ENCODE measurements around the gene PTCD2. TPM values are rescaled to one million over a fixed set of nuclear protein-coding genes. Genes with fewer than 3 reads are reported as not detected.

Gene PTCD2
- total and polyA plus RNA-seq, 4 donors: 2.6 to 9.3 (median 4.2) TPM

- ATAC-seq (ENCODE audit: low FRiP score): peak; percentile 79
- peak overlapping the region in 1 of 2 donors; percentile 23 for H3K27ac ChIP-seq (ENCODE audit: low read depth in 1 of 2, low read length in 2 of 2)
- H3K4me3 ChIP-seq (ENCODE audit: low read length in 2 of 2): no peak overlapping the region
- WGBS, 2 donors: 31 to 37% methylated on average over 3 of the region's 3 CpGs
- H3K4me1 ChIP-seq (ENCODE audit: control insufficient read depth in 1 of 2, insufficient read depth in 2 of 2, low read length in 2 of 2): peaks cover 2 to 4% of the 10 kb centered on the region in 2 donors
- no peaks in the 10 kb centered on the region for H3K9me3 ChIP-seq (ENCODE audit: control insufficient read depth, low read length)
- H3K27me3 ChIP-seq (ENCODE audit: control insufficient read depth in 1 of 2, insufficient read depth in 2 of 2, low read length in 1 of 2): no peaks in the 10 kb centered on the region
- intact Hi-C loops (cut with DNase I): no loop called here
- no peak for DNase-seq
- H3K36me3 ChIP-seq (ENCODE audit: control insufficient read depth in 1 of 2, insufficient read depth in 2 of 2, low read length in 1 of 2): no peaks in the 10 kb centered on the region
Observed at GRCh38 chr5:72281764-72282499, 38.2 kb upstream of the PTCD2 start.

DNA sequence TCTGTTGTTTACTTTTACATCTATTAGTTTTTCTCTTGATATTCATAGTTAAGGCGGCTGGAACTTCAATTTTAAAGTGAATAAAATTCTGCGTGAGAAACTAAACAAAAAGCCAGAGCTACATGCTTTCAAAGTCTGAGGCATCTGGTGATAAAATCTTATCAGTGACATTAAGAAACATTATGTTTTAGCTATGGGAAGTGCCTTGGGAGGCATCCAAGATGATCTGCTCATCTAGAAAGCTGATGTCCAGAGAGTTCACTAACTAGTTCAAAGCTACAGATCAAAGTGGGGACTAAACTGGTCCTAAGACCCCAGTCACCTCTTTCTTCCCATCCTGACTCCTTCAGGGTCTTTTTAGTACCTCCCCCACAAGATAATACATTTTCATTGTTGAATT is 37.3 kb upstream of the PTCD2 start:
- ATAC-seq (ENCODE audit: low FRiP score) (no peak), DNase-seq (no peak)
- H3K36me3 ChIP-seq (ENCODE audit: control insufficient read depth in 1 of 2, insufficient read depth in 2 of 2, low read length in 1 of 2): no peaks in the 10 kb centered on the region
- H3K4me1 ChIP-seq (ENCODE audit: control insufficient read depth in 1 of 2, insufficient read depth in 2 of 2, low read length in 2 of 2): peaks cover 2 to 4% of the 10 kb centered on the region in 2 donors
- no peaks in the 10 kb centered on the region for H3K9me3 ChIP-seq (ENCODE audit: control insufficient read depth, low read length)
- intact Hi-C loops (cut with DNase I): no loop called here
- no peaks in the 10 kb centered on the region for H3K27me3 ChIP-seq (ENCODE audit: control insufficient read depth in 1 of 2, insufficient read depth in 2 of 2, low read length in 1 of 2)
- no peak overlapping the region for H3K4me3 ChIP-seq (ENCODE audit: low read length in 2 of 2)
- WGBS, 2 donors: 39 to 40% methylated on average over 2 of the region's 2 CpGs
- no peak overlapping the region for H3K27ac ChIP-seq (ENCODE audit: low read depth in 1 of 2, low read length in 2 of 2)

DNA sequence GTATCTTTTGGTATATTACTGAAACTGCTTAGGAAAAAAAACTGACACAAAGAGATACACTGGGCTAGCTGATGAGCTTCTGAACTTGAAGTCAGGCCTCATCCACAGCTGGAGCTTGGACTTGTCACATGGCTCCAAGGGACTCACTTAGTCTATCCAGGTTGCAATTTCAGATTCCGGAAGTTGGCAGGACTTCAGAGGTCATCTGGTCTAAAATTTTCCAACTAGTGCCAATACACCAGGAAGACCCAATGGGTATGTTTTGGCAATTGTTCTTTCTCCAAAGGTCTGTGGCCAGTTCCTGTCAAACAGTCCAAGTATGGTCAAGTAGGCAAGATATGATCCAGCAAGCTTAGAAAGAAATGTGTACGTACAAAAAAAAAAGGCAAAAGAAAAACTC is 36.8 kb upstream of the PTCD2 start:
- Histone ChIP-seq H3K27ac (ENCODE audit: low read depth in 1 of 2, low read length in 2 of 2) (peak overlapping the region in 1 of 2 donors; percentile 51), H3K4me1 (ENCODE audit: control insufficient read depth in 1 of 2, insufficient read depth in 2 of 2, low read length in 2 of 2) (peaks cover 2 to 4% of the 10 kb centered on the region in 2 donors), H3K4me3 (ENCODE audit: low read length in 2 of 2) (no peak overlapping the region), H3K9me3 (ENCODE audit: control insufficient read depth, low read length) (no peaks in the 10 kb centered on the region), H3K36me3 (ENCODE audit: control insufficient read depth in 1 of 2, insufficient read depth in 2 of 2, low read length in 1 of 2) (no peaks in the 10 kb centered on the region), H3K27me3 (ENCODE audit: control insufficient read depth in 1 of 2, insufficient read depth in 2 of 2, low read length in 1 of 2) (no peaks in the 10 kb centered on the region)
- intact Hi-C loops (cut with DNase I): no loop called here
- DNase-seq: no peak
- no peak for ATAC-seq (ENCODE audit: low FRiP score)
- WGBS, 2 donors: 27 to 42% methylated on average over 2 of the region's 2 CpGs

DNA sequence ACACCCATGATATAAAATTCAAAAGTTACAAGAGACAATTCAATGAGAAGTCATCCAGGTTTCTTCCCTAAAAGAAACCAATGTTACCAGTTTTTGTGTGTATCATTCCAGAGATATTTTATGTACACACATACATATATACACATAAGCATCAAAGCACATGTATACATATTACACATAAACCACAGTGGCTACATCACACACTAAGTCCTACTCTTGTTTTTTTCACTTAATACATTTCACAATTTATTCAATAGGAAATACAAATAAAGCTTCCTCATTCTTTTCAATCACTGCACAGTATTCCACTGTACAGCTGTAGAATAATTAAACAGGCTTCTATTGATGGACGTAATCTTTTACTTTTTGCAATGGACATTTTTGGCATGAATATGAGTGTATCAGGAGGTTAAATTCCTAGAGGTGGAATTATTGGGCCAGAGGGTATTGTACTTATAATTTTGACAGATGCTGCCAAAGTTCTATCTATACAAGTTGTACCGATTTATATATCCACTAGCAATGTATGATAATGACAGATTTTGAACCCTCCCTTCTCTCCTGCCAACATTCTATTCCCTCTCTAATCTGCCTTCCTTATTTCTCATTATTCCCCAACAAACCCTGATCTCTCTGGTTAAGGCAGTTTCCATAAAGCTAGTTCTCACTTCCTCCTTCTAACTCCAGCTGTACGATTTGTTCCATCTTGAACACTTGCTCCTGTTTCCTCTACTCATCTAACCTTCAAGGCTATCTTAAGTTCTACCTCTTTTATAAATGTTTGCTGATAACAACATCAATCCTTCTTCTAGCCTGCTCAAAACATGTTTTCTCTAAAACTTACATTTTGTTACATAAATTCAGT is 35.4 kb upstream of the PTCD2 start:
- no peak overlapping the region for H3K4me3 ChIP-seq (ENCODE audit: low read length in 2 of 2)
- ATAC-seq (ENCODE audit: low FRiP score) (no peak), DNase-seq (no peak)
- WGBS, 2 donors: 82 to 83% methylated on average over 3 of the region's 3 CpGs
- H3K27me3 ChIP-seq (ENCODE audit: control insufficient read depth in 1 of 2, insufficient read depth in 2 of 2, low read length in 1 of 2): no peaks in the 10 kb centered on the region
- H3K9me3 ChIP-seq (ENCODE audit: control insufficient read depth, low read length): no peaks in the 10 kb centered on the region
- intact Hi-C loops (cut with DNase I): no loop called here
- no peaks in the 10 kb centered on the region for H3K36me3 ChIP-seq (ENCODE audit: control insufficient read depth in 1 of 2, insufficient read depth in 2 of 2, low read length in 1 of 2)
- H3K27ac ChIP-seq (ENCODE audit: low read depth in 1 of 2, low read length in 2 of 2): no peak overlapping the region
- peaks cover 2 to 6% of the 10 kb centered on the region in 2 donors for H3K4me1 ChIP-seq (ENCODE audit: control insufficient read depth in 1 of 2, insufficient read depth in 2 of 2, low read length in 2 of 2)

DNA sequence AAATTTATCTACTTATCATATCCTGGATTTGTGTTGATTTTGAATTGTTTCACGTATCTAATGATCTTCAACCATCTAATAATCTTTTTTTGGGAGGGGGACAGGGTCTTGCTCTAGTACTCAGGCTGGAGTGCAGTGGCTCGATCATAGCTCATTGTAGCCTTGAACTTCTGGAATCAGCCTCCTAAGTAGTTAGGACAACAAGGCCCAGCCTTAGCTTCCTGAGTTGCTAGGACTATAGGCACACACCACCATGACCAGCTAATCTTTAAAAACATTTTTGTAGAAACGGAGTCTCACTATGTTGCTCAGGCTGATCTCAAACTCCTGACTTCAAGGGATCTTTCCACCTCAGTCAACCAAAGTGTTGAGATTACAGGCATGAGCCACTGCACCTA is 34.8 kb upstream of the PTCD2 start:
- no peaks in the 10 kb centered on the region for H3K9me3 ChIP-seq (ENCODE audit: control insufficient read depth, low read length)
- no peak for ATAC-seq (ENCODE audit: low FRiP score)
- peaks cover 2 to 8% of the 10 kb centered on the region in 2 donors for H3K4me1 ChIP-seq (ENCODE audit: control insufficient read depth in 1 of 2, insufficient read depth in 2 of 2, low read length in 2 of 2)
- no peaks in the 10 kb centered on the region for H3K27me3 ChIP-seq (ENCODE audit: control insufficient read depth in 1 of 2, insufficient read depth in 2 of 2, low read length in 1 of 2)
- intact Hi-C loops (cut with DNase I): no loop called here
- DNase-seq: no peak
- H3K4me3 ChIP-seq (ENCODE audit: low read length in 2 of 2): no peak overlapping the region
- WGBS, 2 donors: 95% methylated on average over 3 of the region's 3 CpGs
- H3K27ac ChIP-seq (ENCODE audit: low read depth in 1 of 2, low read length in 2 of 2): no peak overlapping the region
- no peaks in the 10 kb centered on the region for H3K36me3 ChIP-seq (ENCODE audit: control insufficient read depth in 1 of 2, insufficient read depth in 2 of 2, low read length in 1 of 2)

DNA sequence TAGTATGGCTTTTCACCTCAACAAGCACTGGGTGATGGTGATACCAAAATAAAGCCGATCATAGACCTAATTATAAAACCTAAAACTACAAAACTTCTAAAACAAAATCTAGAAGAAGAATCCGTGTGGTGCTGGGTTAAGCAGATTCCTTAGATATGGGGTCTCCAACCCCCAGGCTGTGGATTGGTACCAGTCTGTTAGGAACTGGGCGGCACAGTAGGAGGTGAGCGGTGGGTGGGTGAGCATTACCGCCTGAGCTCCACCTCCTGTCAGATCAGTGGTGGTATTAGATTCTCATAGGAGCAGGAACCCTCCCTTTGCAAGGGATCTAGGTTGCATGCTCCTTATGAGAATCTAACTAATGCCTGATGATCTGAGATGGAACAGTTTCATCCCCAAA is 33.4 kb upstream of the PTCD2 start:
- WGBS, 2 donors: 95 to 97% methylated on average over 5 of the region's 5 CpGs
- Histone ChIP-seq H3K4me3 (ENCODE audit: low read length in 2 of 2) (no peak overlapping the region), H3K9me3 (ENCODE audit: control insufficient read depth, low read length) (no peaks in the 10 kb centered on the region), H3K27me3 (ENCODE audit: control insufficient read depth in 1 of 2, insufficient read depth in 2 of 2, low read length in 1 of 2) (no peaks in the 10 kb centered on the region), H3K36me3 (ENCODE audit: control insufficient read depth in 1 of 2, insufficient read depth in 2 of 2, low read length in 1 of 2) (no peaks in the 10 kb centered on the region), H3K27ac (ENCODE audit: low read depth in 1 of 2, low read length in 2 of 2) (no peak overlapping the region), H3K4me1 (ENCODE audit: control insufficient read depth in 1 of 2, insufficient read depth in 2 of 2, low read length in 2 of 2) (peaks cover 2 to 4% of the 10 kb centered on the region in 2 donors)
- ATAC-seq (ENCODE audit: low FRiP score) (no peak), DNase-seq (no peak)
- intact Hi-C loops (cut with DNase I): no loop called here

DNA sequence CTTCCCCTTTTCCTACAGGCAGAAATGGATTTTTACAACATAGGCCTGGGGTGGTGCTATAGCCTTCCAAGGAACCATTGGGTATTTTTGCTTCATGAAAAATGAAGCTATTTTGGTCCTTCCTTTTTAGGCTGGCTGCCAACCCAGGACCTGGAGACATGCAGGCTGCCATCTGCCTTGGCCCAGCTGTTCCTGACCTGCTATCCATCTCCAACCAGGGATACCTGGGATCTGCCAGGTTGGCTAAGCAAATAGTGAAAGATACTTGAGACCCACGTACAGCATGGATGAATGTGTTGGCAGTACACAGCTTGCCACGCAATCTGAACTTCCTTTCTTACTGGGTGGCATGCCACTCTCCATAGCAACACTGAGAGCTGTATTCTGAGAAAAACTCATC is 31.2 kb upstream of the PTCD2 start:
- intact Hi-C loops (cut with DNase I): no loop called here
- 27 to 40% methylated on average over 2 of the region's 2 CpGs for WGBS, 2 donors
- H3K27ac ChIP-seq (ENCODE audit: low read depth in 1 of 2, low read length in 2 of 2): peak overlapping the region in 1 of 2 donors; percentile 37
- no peaks in the 10 kb centered on the region for H3K9me3 ChIP-seq (ENCODE audit: control insufficient read depth, low read length)
- DNase-seq (no peak), ATAC-seq (ENCODE audit: low FRiP score) (no peak)
- H3K4me3 ChIP-seq (ENCODE audit: low read length in 2 of 2): no peak overlapping the region
- H3K36me3 ChIP-seq (ENCODE audit: control insufficient read depth in 1 of 2, insufficient read depth in 2 of 2, low read length in 1 of 2): no peaks in the 10 kb centered on the region
- no peaks in the 10 kb centered on the region for H3K27me3 ChIP-seq (ENCODE audit: control insufficient read depth in 1 of 2, insufficient read depth in 2 of 2, low read length in 1 of 2)
- peaks cover 0 to 4% of the 10 kb centered on the region in 2 donors for H3K4me1 ChIP-seq (ENCODE audit: control insufficient read depth in 1 of 2, insufficient read depth in 2 of 2, low read length in 2 of 2)

- H3K9me3 ChIP-seq (ENCODE audit: control insufficient read depth, low read length): no peaks in the 10 kb centered on the region
- ATAC-seq (ENCODE audit: low FRiP score) (no peak), DNase-seq (no peak)
- whole genome bisulfite sequencing, 2 donors: 66 to 81% methylated on average over 6 of the region's 6 CpGs
- H3K4me1 ChIP-seq (ENCODE audit: control insufficient read depth in 1 of 2, insufficient read depth in 2 of 2, low read length in 2 of 2): peaks cover 0 to 4% of the 10 kb centered on the region in 2 donors
- no peak overlapping the region for H3K4me3 ChIP-seq (ENCODE audit: low read length in 2 of 2)
- intact Hi-C loops (cut with DNase I): no loop called here
- no peaks in the 10 kb centered on the region for H3K27me3 ChIP-seq (ENCODE audit: control insufficient read depth in 1 of 2, insufficient read depth in 2 of 2, low read length in 1 of 2)
- H3K36me3 ChIP-seq (ENCODE audit: control insufficient read depth in 1 of 2, insufficient read depth in 2 of 2, low read length in 1 of 2): no peaks in the 10 kb centered on the region
- peak overlapping the region; percentile 37 to 40 for H3K27ac ChIP-seq (ENCODE audit: low read depth in 1 of 2, low read length in 2 of 2)
Observed at GRCh38 chr5:72290356-72291133, 29.6 kb upstream of the PTCD2 start.

Measured in aorta (tissue), 5 donors.